Activated T-helper 2 cell treated with anti-CD3 and anti-CD28 coated beads, Interferon-gamma antibody, Interleukin-2, Interleukin-4, amounts not matched to agents 10 μg/mL and 5 μg/mL and 100 μg/mL, durations not matched to agents 14 hours and 24 hours and 36 hours (primary cell): ENCODE measurements around the gene EDN2. TPM values are rescaled to one million over a fixed set of nuclear protein-coding genes. Genes with fewer than 3 reads are reported as not detected.

Source experiments
- DNase-seq: peaks from one replicate; pipeline ENCODE4 v3.0.0; 2021; ENCODE audit warnings: low spot score
- H3K27ac Mint-ChIP-seq: one replicate; pipeline ENCODE4 v1.8.0; 2021; ENCODE audit warnings: mixed read lengths
- H3K27me3 Mint-ChIP-seq: one replicate; pipeline ENCODE4 v1.8.0; 2021; ENCODE audit warnings: low read depth, mixed read lengths
- H3K36me3 Mint-ChIP-seq: one replicate; pipeline ENCODE4 v1.8.0; 2021; ENCODE audit warnings: low read depth, mixed read lengths
- H3K4me1 Mint-ChIP-seq: one replicate; pipeline ENCODE4 v1.8.0; 2021; ENCODE audit warnings: low read depth, mixed read lengths
- H3K4me3 Mint-ChIP-seq: one replicate; pipeline ENCODE4 v1.8.0; 2021; ENCODE audit warnings: low read depth, mild to moderate bottlenecking, moderate library complexity, mixed read lengths
- H3K9me3 Mint-ChIP-seq: one replicate; pipeline ENCODE4 v1.8.0; 2021; ENCODE audit warnings: mixed read lengths
- intact Hi-C: fragments of 100-400 bp; cut with micrococcal nuclease; formaldehyde crosslinking; loops from one replicate; pipeline ENCODE4 v1.15.1; 2023
- total RNA-seq: library from RNA; stranded (reverse); gene quantifications from 2 replicates; pipeline ENCODE4 v1.2.3, GENCODE V29; 2022

Gene EDN2
- total RNA-seq, 1 donor from 2014 or later = not detected

DNA sequence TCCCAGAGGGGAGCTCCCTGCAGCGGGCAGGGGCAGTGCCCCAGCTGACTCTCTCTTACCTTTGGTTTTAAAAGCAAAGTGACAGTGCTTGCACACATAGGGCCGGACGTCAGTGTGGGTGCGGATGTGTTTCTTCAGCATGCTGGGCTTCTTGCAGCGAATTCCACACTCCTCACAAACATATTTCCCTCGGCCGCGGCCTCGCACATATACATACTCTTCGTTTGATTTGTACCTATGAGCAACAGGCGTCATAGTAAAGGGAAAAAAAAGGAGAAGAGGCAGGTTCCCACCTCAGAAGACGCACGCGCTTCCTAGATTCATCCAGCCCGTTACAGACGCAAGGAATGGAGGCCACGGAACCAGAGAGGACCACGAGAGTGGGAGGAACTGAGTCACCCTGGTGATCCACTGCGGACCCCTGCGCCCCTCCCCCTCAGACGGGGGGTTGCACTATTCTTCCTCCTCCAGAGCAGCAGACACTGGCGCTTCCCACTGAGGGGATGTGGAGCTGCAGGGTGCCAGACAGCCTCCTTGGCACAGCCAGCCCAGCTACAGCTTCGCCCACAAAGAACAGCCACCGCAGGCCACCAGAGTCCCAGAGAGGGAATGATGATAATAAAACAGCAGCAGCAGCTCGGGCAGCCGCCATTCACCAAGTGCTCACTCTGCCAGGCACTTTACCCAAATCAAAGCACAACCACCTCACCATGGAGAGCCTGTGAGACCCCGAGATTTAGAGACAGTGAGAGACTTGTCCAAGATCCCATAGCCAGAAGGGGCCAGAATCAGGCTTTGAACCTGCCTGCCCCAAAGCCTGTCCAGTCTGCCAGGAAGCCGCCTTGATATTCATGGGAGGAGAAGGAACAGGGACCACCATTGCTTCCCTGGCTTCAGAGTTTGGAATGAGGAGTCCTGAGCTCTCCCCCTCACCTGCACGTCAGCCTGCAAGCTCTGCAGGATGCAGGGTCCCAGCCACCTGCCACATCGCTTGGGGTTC is 40.5 kb upstream of the EDN2 start:
- no peak overlapping the region for H3K27ac Mint-ChIP-seq
- H3K36me3 Mint-ChIP-seq = peaks cover 50% of the 10 kb centered on the region
- H3K4me1 Mint-ChIP-seq = no peaks in the 10 kb centered on the region

DNA sequence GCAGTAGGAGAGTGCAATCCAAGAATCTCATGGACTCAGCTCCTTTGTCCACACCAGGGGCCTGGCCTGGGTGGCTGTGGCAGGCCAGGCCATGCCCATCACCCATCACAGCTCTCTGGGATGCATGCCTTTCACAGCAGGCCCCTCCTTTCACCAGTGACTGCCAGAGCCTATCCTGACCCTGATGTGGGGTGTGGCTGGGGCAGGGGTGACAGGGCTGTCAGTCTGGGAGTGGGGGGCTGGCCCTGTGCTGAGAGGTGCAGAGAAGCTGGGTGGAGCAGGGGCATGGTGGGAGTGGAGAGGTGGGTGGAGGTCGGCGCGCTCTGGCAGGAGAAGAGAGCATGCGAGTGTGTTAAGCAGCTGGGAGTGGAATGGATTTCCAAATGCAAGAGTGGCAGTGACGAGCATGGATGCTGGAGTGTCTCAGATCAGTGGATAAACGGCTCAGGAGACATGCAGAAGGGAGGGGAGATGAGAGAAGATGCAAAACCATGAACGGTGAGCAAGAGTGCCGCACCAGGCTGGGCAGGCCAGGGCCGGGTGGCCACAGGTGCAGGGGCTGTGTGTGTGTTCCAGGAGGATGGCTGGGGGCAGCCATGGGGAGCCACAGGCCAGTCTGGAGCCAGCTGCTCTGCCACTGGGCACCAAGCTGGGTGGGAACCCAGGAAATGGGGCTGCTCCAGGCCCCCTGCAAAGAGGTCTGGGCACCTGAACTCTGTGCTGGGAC is 39.6 kb upstream of the EDN2 start:
- Mint-ChIP-seq H3K27ac (no peak overlapping the region), H3K4me1 (no peaks in the 10 kb centered on the region), H3K4me3 (no peak overlapping the region), H3K36me3 (peaks cover 51% of the 10 kb centered on the region), H3K9me3 (peaks cover 9% of the 10 kb centered on the region), H3K27me3 (no peaks in the 10 kb centered on the region)
- intact Hi-C loops = no loop called here
- DNase-seq = no peak

More for the DNA sequence above, 40.5 kb upstream of the EDN2 start:
- no peak for DNase-seq
- Mint-ChIP-seq H3K27me3 (no peaks in the 10 kb centered on the region), H3K4me3 (no peak overlapping the region), H3K9me3 (peaks cover 16% of the 10 kb centered on the region)
- intact Hi-C loops = no loop called here

DNA sequence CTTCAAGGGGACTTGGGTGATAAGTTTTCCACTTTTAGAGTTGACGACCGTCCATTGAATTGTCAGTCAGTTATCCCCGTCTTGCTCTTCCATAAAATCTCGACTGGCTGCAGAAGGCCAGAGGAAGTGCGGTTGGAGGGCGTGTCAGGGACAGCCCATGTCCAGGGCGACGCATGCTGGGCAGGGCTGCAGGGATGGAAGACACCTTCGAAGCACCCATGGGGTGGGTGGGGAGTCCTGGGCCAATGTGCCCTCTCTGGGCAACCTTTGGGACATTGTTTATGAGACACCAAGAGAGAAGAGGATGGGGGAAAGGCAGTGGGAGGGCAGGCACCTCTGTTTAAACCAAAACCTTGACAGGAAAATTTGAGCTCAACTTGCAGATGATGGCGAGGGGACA is 38.6 kb upstream of the EDN2 start:
- intact Hi-C loops = no loop called here
- Mint-ChIP-seq H3K27ac (no peak overlapping the region), H3K9me3 (peaks cover 9% of the 10 kb centered on the region), H3K27me3 (no peaks in the 10 kb centered on the region), H3K36me3 (peaks cover 52% of the 10 kb centered on the region), H3K4me3 (no peak overlapping the region), H3K4me1 (no peaks in the 10 kb centered on the region)
- DNase-seq = no peak

DNA sequence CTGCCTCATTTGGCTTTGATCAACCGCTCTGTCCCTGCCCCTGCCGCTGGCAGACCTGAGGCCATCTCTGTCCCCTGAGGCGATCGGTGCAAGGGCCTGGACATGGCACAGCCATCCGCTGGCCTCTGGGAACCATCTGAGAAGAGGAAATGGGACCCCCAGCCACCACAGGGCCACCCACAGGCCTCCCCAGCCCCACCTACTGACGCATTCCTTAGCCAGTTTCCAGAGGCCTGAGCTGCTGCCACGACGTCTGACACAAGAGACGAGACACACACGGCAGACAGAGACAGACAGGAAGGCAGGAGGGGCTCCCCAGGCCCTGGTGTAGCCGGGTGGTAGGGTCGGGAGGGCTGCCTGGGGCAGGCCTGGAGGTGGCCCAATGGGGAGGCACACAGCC is 37.3 kb upstream of the EDN2 start:
- intact Hi-C loops = no loop called here
- DNase-seq = no peak
- peaks cover 4% of the 10 kb centered on the region for H3K4me1 Mint-ChIP-seq
- H3K36me3 Mint-ChIP-seq = peaks cover 57% of the 10 kb centered on the region
- no peak overlapping the region for H3K27ac Mint-ChIP-seq
- no peaks in the 10 kb centered on the region for H3K27me3 Mint-ChIP-seq
- peaks cover under 1% of the 10 kb centered on the region for H3K9me3 Mint-ChIP-seq
- no peak overlapping the region for H3K4me3 Mint-ChIP-seq

DNA sequence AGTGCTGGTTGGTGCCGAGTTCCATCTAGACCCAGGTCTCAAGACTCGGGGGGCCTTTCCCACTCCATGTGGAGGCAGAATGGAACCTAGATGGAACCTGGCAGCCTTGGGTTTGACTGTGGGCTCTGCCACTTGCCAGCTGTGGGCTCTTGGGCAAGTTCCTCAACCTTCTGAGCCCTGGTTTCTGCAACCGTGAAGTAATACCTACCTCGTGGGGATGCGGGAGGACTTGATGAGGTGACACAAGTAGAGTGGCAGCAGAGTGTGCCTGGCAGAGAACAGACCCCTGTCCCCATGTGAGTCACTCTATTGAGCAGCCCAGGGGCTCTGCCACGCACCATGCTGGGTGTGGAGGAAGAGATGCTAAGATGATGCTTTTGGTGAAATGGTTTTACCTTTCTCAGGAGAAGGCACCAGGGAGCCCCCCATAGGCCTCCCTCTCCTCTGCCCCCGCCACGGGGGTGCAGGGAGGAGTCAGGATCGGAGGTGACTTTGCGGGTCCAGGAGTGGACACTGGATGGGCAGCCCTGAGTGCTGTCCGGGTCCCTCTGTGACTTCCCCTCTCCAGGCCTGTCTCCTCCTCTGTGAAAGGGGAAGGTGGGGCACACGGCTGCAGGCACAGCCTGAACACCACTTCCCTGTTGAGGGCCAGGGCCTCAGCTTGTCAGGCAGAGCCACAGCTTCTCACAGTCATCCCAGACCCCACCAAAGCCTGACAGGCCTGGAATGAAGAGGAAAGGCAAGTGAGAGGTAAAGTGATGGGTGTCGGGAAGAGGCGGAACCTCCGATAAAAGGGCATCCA is 36.7 kb upstream of the EDN2 start:
- peaks cover 55% of the 10 kb centered on the region for H3K36me3 Mint-ChIP-seq
- H3K27ac Mint-ChIP-seq = no peak overlapping the region

DNA sequence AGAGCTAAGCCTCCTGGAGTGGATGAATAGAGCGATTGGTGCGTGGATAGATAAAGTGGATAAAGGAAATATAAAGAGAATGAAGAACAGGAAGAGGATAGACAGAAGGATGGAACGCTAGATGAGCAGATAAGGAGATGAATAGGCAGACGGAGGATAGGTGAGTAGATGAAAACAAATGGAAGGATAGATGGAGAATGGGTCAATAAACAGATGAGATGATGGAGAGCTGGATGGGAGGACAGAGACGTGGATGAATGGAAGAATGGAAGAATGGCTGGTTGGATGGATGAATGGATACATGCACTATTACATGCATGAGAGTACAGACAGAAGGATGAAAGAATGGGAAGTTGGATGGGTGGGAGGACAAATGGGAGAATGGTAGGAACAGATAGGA is 35.2 kb upstream of the EDN2 start:
- peaks cover 5% of the 10 kb centered on the region for H3K4me1 Mint-ChIP-seq
- intact Hi-C loops = no loop called here
- no peak for DNase-seq

More for the DNA sequence above, 36.7 kb upstream of the EDN2 start:
- Mint-ChIP-seq H3K9me3 (no peaks in the 10 kb centered on the region), H3K4me1 (peaks cover 5% of the 10 kb centered on the region), H3K4me3 (no peak overlapping the region), H3K27me3 (no peaks in the 10 kb centered on the region)
- intact Hi-C loops = no loop called here
- DNase-seq = no peak

DNA sequence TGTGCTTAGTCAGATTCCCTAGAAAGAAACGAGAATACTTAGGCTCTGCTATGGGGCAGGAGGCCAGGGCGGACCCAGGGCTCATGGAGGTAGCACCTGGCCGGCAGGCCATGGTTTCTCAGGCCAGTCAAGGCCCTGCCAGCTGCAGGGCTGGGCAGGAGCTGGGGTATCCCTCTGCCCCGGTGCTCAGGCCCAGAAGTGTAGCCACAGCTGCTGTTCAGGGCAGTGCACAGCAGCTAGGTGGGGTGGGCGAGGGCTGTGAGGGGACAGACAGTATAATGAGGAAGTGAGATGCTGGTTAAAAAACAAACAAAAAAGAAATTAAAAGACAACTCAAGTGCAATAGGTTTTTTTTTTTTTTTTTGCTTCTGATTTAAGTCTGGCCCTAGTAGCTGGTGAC is 34.0 kb upstream of the EDN2 start:
- no peak overlapping the region for H3K27ac Mint-ChIP-seq
- no peaks in the 10 kb centered on the region for H3K9me3 Mint-ChIP-seq
- peaks cover 52% of the 10 kb centered on the region for H3K36me3 Mint-ChIP-seq
- H3K4me3 Mint-ChIP-seq = no peak overlapping the region
- intact Hi-C loops = no loop called here
- no peak for DNase-seq
- H3K27me3 Mint-ChIP-seq = no peaks in the 10 kb centered on the region
- H3K4me1 Mint-ChIP-seq = peaks cover 5% of the 10 kb centered on the region

More for the DNA sequence above, 35.2 kb upstream of the EDN2 start:
- no peaks in the 10 kb centered on the region for H3K9me3 Mint-ChIP-seq
- H3K27ac Mint-ChIP-seq = no peak overlapping the region
- H3K27me3 Mint-ChIP-seq = no peaks in the 10 kb centered on the region
- no peak overlapping the region for H3K4me3 Mint-ChIP-seq
- H3K36me3 Mint-ChIP-seq = peaks cover 53% of the 10 kb centered on the region

DNA sequence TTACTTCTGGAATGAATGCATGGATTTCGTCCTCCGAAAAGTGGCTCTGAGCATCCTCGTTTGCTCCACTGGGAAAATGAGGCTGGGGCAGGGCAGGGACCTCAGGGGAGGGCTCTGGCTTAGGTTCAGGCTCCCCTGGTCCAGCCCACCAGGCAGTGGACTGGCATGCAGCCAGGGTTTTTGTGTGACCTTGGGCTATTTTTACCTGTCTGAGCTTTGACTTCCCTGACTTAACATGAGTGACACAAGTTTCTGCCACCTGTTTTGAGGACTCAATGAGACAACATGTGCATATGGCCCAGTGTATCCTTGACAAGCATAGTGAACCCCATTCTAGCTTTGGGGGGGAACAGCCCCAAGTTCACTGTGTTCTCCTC is 32.6 kb upstream of the EDN2 start:
- Mint-ChIP-seq H3K27ac (no peak overlapping the region), H3K9me3 (no peaks in the 10 kb centered on the region), H3K4me3 (no peak overlapping the region)

DNA sequence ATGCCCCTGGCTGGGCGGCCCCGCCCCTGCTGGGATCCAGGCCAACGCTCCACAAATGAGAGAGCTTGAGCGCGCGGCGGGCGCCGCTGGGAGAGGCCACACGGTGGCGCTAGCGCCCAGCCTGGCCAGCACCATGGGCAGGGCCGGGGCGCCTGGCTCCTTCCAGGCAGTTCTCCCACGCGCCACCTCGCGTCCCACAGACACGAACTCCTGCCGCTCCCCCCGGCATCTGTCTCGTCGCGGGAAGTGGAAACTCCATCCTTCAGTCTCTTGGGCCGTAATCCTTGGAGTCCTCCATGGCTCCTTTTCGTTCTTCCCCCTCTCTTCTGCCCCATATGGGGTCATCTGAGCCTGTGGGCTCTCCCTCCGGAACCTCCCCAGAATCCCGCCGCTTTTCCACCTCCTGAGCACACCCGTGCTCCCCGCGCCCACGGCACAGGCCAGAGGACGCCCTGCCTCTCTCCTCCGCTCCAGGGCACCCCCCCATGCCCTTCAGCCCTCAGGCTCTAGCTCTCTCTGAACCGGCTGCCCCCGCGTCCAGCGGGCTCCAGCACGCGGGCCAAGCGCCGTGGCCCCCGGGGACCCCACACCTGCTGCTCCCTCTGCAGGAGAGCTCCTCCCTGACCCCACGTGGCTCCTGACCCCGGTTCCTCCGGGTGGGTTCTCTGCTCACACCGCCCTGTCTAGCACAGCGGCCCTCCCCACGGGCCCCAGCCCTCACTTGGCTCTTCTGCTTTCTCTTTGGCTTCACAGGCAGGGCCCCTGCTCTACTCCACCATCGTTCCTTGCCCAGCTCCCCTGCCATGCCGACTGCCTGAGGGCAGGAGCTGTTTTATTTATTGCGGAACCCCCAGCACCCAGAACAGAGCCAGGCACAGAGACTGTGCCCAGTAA is 31.9 kb upstream of the EDN2 start:
- H3K36me3 Mint-ChIP-seq = peaks cover 59% of the 10 kb centered on the region
- peaks cover 5% of the 10 kb centered on the region for H3K4me1 Mint-ChIP-seq

More for the DNA sequence above, 32.6 kb upstream of the EDN2 start:
- Mint-ChIP-seq H3K27me3 (no peaks in the 10 kb centered on the region), H3K36me3 (peaks cover 54% of the 10 kb centered on the region), H3K4me1 (peaks cover 5% of the 10 kb centered on the region)
- intact Hi-C loops = no loop called here
- no peak for DNase-seq

DNA sequence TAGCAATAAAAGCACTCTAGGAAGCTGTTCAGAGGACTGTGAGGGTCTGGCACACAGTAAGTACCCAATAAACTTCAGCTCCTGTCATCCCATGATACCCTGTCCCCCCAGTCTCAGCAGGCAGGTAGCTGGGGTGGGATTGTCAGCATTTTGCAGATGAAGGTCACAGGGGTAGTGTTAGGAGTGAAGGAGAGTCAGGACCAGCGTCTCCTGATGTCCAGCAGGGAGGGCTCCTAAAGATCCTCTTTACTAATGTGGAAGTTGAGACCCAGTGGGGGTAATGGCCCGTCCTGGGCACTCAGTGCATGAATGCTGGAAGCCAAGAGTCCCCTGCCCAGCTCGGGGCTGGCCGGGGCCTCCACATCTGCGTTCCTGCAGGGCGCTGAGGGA is 31.3 kb upstream of the EDN2 start:
- no peak overlapping the region for H3K27ac Mint-ChIP-seq
- DNase-seq = no peak
- peaks cover 60% of the 10 kb centered on the region for H3K36me3 Mint-ChIP-seq
- H3K9me3 Mint-ChIP-seq = no peaks in the 10 kb centered on the region
- peaks cover 5% of the 10 kb centered on the region for H3K4me1 Mint-ChIP-seq
- no peak overlapping the region for H3K4me3 Mint-ChIP-seq
- H3K27me3 Mint-ChIP-seq = no peaks in the 10 kb centered on the region
- intact Hi-C loops = no loop called here

More for the DNA sequence above, 31.9 kb upstream of the EDN2 start:
- H3K4me3 Mint-ChIP-seq = no peak overlapping the region
- H3K9me3 Mint-ChIP-seq = no peaks in the 10 kb centered on the region
- peak; percentile 44 for DNase-seq
- no peak overlapping the region for H3K27ac Mint-ChIP-seq
- no peaks in the 10 kb centered on the region for H3K27me3 Mint-ChIP-seq
- intact Hi-C loops = no loop called here

DNA sequence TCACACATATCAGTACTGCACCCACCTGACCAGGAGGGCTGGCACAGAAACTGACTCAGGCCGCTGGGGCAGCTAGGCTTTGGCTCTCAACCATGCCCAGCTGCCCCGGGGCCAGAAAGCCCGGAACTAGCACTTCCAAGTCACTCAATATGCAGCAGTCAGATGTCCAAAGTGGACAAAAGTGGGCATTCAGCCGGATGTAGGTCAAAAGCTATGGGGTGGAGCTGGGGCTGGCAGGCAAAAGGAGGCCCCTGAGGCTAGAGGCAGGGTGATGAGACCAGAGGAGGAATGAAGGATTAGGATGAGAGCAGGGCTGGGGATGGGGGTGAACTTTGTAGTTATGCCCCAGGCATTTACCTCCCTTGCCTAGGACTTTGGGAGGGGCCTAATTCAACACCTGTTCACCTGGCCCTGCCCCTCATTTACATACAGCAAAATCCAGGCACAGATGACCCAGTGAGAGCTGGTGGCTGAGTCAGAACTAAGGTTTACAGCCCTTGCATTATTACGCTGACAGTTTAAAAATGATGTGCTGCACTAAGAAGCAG is 30.7 kb upstream of the EDN2 start:
- intact Hi-C loops = no loop called here
- peaks cover 60% of the 10 kb centered on the region for H3K36me3 Mint-ChIP-seq
- H3K9me3 Mint-ChIP-seq = no peaks in the 10 kb centered on the region
- peaks cover 5% of the 10 kb centered on the region for H3K4me1 Mint-ChIP-seq
- no peaks in the 10 kb centered on the region for H3K27me3 Mint-ChIP-seq
- H3K4me3 Mint-ChIP-seq = no peak overlapping the region
- H3K27ac Mint-ChIP-seq = no peak overlapping the region
- no peak for DNase-seq
